ENCODE results near the gene EPHB4.

DNA sequence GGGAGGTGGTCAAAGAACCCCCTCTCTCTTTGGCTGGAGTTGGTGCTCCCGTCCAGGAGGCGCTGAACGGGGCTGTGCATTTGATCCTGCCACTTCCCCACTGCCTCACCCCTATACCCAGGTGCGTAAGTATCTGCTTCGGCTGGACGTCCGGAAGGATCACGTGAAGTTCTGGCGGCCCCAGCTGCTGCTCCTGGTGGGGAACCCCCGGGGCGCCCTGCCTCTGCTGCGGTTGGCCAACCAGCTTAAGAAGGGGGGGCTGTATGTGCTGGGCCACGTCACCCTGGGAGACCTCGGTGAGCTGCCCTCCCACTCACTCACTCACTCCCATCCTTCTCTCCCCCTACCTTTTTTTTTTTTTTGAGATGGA lies 34.3 kb upstream of the EPHB4 start:
- TF ChIP-seq, protein P1, sequence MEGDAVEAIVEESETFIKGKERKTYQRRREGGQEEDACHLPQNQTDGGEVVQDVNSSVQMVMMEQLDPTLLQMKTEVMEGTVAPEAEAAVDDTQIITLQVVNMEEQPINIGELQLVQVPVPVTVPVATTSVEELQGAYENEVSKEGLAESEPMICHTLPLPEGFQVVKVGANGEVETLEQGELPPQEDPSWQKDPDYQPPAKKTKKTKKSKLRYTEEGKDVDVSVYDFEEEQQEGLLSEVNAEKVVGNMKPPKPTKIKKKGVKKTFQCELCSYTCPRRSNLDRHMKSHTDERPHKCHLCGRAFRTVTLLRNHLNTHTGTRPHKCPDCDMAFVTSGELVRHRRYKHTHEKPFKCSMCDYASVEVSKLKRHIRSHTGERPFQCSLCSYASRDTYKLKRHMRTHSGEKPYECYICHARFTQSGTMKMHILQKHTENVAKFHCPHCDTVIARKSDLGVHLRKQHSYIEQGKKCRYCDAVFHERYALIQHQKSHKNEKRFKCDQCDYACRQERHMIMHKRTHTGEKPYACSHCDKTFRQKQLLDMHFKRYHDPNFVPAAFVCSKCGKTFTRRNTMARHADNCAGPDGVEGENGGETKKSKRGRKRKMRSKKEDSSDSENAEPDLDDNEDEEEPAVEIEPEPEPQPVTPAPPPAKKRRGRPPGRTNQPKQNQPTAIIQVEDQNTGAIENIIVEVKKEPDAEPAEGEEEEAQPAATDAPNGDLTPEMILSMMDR (conservative IDR thresholded peaks at IDR 0.05; ENCODE audit: low read depth, low read length), result no peak
- TF ChIP-seq EZH2 (IDR thresholded peaks at IDR 0.05; ENCODE audit: low read length, unreplicated experiment), result no peak

Data from PC-3 (cell line).